ENCODE data around the gene CYB5RL.

- no peak for TF ChIP-seq YY1 (IDR thresholded peaks at IDR 0.05; ENCODE audit: insufficient read depth, insufficient read length)
- TF ChIP-seq ZNF274 (IDR thresholded peaks at IDR 0.05; ENCODE audit: low read depth, low read length), result no peak
Observed at GRCh38 chr1:54167422-54168139, 32.2 kb downstream of the CYB5RL start.

All from NT2/D1 (cell line).